ENCODE results near the gene CCDC34. TPM values are rescaled to one million over a fixed set of nuclear protein-coding genes. Genes with fewer than 3 reads are reported as not detected.

CCDC34 gene
- total RNA-seq, 1 donor from 2014 or later: 30.6 TPM

DNA sequence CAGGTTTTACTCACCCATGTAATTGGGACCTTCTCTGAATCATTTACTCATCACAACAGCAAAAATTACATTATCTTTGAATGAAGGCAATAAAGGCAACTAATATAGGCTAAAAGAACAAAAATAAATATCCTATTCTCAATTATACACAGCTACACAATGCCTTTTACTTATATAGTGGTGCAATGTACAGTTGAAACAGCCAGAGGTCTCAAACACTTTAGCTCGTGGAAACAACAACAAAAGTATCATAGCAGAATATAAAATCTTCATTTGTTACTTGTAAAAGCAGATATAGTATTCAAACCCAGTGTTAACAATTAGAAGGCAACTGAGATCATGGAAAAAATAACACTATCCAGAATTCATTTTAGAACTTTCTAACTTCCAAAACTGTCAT, 20.6 kb upstream of the CCDC34 start:
- Histone ChIP-seq H3K4me2 (no peak overlapping the region), H3K36me3 (peaks cover 54% of the 10 kb centered on the region), H3K27me3 (no peaks in the 10 kb centered on the region), H3K9ac (no peak overlapping the region), H2AFZ (replicated peaks) (no peak overlapping the region), H3K27ac (peak overlapping the region; percentile 69), H3K4me1 (peaks cover 36% of the 10 kb centered on the region), H4K20me1 (ENCODE audit: low read depth) (peaks cover 36% of the 10 kb centered on the region), H3K9me3 (ENCODE audit: low read depth) (no peaks in the 10 kb centered on the region), H3K4me3 (no peak overlapping the region), H3F3A (ENCODE audit: low read depth) (peaks cover 54% of the 10 kb centered on the region), H3K79me2 (ENCODE audit: low read depth) (peaks cover 91% of the 10 kb centered on the region)
- H3K4me3 Mint-ChIP-seq: no peak overlapping the region
- peaks cover 16% of the 10 kb centered on the region for H3K36me3 Mint-ChIP-seq
- TF ChIP-seq EZH2 (IDR thresholded peaks at IDR 0.05): no peak
- TF ChIP-seq, protein P1, sequence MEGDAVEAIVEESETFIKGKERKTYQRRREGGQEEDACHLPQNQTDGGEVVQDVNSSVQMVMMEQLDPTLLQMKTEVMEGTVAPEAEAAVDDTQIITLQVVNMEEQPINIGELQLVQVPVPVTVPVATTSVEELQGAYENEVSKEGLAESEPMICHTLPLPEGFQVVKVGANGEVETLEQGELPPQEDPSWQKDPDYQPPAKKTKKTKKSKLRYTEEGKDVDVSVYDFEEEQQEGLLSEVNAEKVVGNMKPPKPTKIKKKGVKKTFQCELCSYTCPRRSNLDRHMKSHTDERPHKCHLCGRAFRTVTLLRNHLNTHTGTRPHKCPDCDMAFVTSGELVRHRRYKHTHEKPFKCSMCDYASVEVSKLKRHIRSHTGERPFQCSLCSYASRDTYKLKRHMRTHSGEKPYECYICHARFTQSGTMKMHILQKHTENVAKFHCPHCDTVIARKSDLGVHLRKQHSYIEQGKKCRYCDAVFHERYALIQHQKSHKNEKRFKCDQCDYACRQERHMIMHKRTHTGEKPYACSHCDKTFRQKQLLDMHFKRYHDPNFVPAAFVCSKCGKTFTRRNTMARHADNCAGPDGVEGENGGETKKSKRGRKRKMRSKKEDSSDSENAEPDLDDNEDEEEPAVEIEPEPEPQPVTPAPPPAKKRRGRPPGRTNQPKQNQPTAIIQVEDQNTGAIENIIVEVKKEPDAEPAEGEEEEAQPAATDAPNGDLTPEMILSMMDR (IDR thresholded peaks at IDR 0.05): no peak
- no peaks in the 10 kb centered on the region for H3K9me3 Mint-ChIP-seq
- H3K4me1 Mint-ChIP-seq: peaks cover 29% of the 10 kb centered on the region
- no peak overlapping the region for H3K27ac Mint-ChIP-seq
- H3K27me3 Mint-ChIP-seq (ENCODE audit: insufficient read depth, low read depth): no peaks in the 10 kb centered on the region
- DNase-seq (ENCODE audit: low spot score): no peak

DNA sequence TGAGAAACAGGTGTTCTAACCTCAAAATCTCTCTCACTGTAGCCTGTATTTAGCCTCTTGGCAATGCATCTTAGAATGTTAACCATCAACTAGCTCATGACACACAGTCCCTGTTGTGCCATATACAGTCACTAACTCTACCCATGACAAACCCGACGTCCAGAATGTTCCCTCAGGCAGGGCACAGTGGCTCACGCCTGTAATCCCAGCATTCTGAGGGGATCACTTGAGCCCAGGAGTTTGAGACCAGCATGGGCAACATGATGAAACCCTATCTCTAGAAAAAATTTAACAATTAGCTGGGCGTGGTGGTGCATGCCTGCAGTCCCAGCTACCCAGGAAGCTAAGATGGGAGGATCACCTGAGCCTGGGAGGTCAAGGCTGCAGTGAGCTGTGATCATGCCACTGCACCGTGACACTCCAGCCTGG, 18.2 kb upstream of the CCDC34 start:
- no peak overlapping the region for H3K27ac Mint-ChIP-seq
- H3K79me2 ChIP-seq (ENCODE audit: low read depth): peaks cover 74% of the 10 kb centered on the region
- peaks cover 16% of the 10 kb centered on the region for H3K36me3 Mint-ChIP-seq

DNA sequence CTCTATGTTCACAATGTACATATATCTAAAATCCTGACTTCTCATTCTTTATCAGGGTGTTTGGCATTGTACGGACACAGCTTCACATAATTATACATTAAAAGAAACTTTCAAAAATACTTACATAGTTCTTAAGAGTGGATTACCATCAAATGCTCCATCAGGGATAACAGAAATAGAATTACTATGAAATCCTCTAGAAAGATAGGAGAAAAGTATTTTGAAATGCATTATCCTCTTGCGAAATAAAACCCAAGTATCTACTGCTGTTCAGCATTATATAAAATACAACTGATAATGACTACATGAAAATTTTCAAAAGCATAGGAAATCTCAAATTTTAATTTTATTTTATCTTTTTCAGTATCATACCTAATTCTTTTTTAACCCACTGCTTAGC, 17.8 kb upstream of the CCDC34 start:
- no peak overlapping the region for H3K27ac Mint-ChIP-seq
- Histone ChIP-seq H3F3A (ENCODE audit: low read depth) (peaks cover 48% of the 10 kb centered on the region), H3K9me3 (ENCODE audit: low read depth) (no peaks in the 10 kb centered on the region), H3K4me2 (no peak overlapping the region), H3K27me3 (no peaks in the 10 kb centered on the region), H3K36me3 (peaks cover 67% of the 10 kb centered on the region), H3K4me3 (no peak overlapping the region), H3K79me2 (ENCODE audit: low read depth) (peaks cover 70% of the 10 kb centered on the region), H2AFZ (replicated peaks) (no peak overlapping the region), H3K4me1 (peaks cover 10% of the 10 kb centered on the region), H3K9ac (no peak overlapping the region), H4K20me1 (ENCODE audit: low read depth) (peaks cover 28% of the 10 kb centered on the region), H3K27ac (peak overlapping the region; percentile 58)
- H3K4me3 Mint-ChIP-seq: no peak overlapping the region
- no peak for TF ChIP-seq EZH2 (IDR thresholded peaks at IDR 0.05)
- no peak for TF ChIP-seq EZH2phosphoT487 (IDR thresholded peaks at IDR 0.05)
- TF ChIP-seq, protein P1 (IDR thresholded peaks at IDR 0.05): no peak
- peaks cover 16% of the 10 kb centered on the region for H3K36me3 Mint-ChIP-seq
- DNase-seq (ENCODE audit: low spot score): no peak
- no peaks in the 10 kb centered on the region for H3K27me3 Mint-ChIP-seq (ENCODE audit: insufficient read depth, low read depth)
- no peaks in the 10 kb centered on the region for H3K9me3 Mint-ChIP-seq
- H3K4me1 Mint-ChIP-seq: peaks cover 13% of the 10 kb centered on the region

More for the DNA sequence above, 18.2 kb upstream of the CCDC34 start:
- Histone ChIP-seq H3K4me1 (peaks cover 12% of the 10 kb centered on the region), H3K36me3 (peaks cover 69% of the 10 kb centered on the region), H4K20me1 (ENCODE audit: low read depth) (peaks cover 32% of the 10 kb centered on the region), H3K4me2 (no peak overlapping the region), H3K4me3 (no peak overlapping the region), H3K9ac (no peak overlapping the region), H2AFZ (replicated peaks) (no peak overlapping the region), H3K27ac (no peak overlapping the region), H3K27me3 (no peaks in the 10 kb centered on the region), H3F3A (ENCODE audit: low read depth) (peaks cover 53% of the 10 kb centered on the region), H3K9me3 (ENCODE audit: low read depth) (no peaks in the 10 kb centered on the region)
- no peaks in the 10 kb centered on the region for H3K9me3 Mint-ChIP-seq
- DNase-seq (ENCODE audit: low spot score): no peak
- TF ChIP-seq EZH2phosphoT487 (IDR thresholded peaks at IDR 0.05): no peak
- TF ChIP-seq, protein P1 (IDR thresholded peaks at IDR 0.05): no peak
- no peak for TF ChIP-seq EZH2 (IDR thresholded peaks at IDR 0.05)
- H3K4me1 Mint-ChIP-seq: peaks cover 15% of the 10 kb centered on the region
- no peaks in the 10 kb centered on the region for H3K27me3 Mint-ChIP-seq (ENCODE audit: insufficient read depth, low read depth)
- no peak overlapping the region for H3K4me3 Mint-ChIP-seq

Data from neural progenitor cell (in vitro differentiated cells).